SU-DHL-6 (cell line): ENCODE measurements around the gene FAM53A.

Experiments used
- H2AFZ ChIP-seq: fragments of 200-600 bp; sonication (generic); 2 replicates; pipeline ENCODE4 v1.6.1; 2014; ENCODE audit warnings: low read depth, mild to moderate bottlenecking, moderate library complexity, mixed read lengths, antibody characterized with exemption, low read length; ENCODE audit not compliant: severe bottlenecking
- H3F3A ChIP-seq: fragments of 200-600 bp; shearing (Covaris generic); 2 replicates; pipeline ENCODE4 v1.6.0; 2016; ENCODE audit warnings: antibody characterized with exemption, mild to moderate bottlenecking; ENCODE audit not compliant: insufficient read depth
- H3K27ac ChIP-seq: fragments of 200-600 bp; sonication (generic); 2 replicates; pipeline ENCODE4 v1.5.1; 2016; ENCODE audit warnings: low read depth, mild to moderate bottlenecking, low read length, moderate library complexity, mixed read lengths
- H3K27me3 ChIP-seq: fragments of 200-600 bp; sonication (generic), shearing (Covaris generic); 2 replicates; pipeline ENCODE4 v1.6.0; 2014; ENCODE audit warnings: mild to moderate bottlenecking, low read length
- H3K36me3 ChIP-seq: fragments of 200-600 bp; sonication (generic); 2 replicates; pipeline ENCODE4 v1.6.1; 2014; ENCODE audit warnings: mild to moderate bottlenecking, low read length, mixed read lengths
- H3K4me2 ChIP-seq: fragments of 300-600, 200-600 bp; shearing (Covaris generic), sonication (generic); 2 replicates; pipeline ENCODE4 v1.6.0; 2014; ENCODE audit warnings: low read length, low read depth, mild to moderate bottlenecking; ENCODE audit not compliant: poor library complexity, severe bottlenecking
- H3K4me3 ChIP-seq: fragments of 200-600 bp; sonication (generic); 2 replicates; pipeline ENCODE4 v1.5.1; 2014; ENCODE audit warnings: antibody characterized with exemption, low read length, mild to moderate bottlenecking, mixed read lengths; ENCODE audit not compliant: insufficient read depth, poor library complexity, severe bottlenecking
- H3K79me2 ChIP-seq: fragments of 200-600 bp; sonication (generic); 2 replicates; pipeline ENCODE4 v1.6.1; 2014; ENCODE audit warnings: mild to moderate bottlenecking, low read length, moderate library complexity; ENCODE audit not compliant: insufficient read depth
- H3K9ac ChIP-seq: fragments of 200-600 bp; sonication (generic); 2 replicates; pipeline ENCODE4 v1.7.0; 2014; ENCODE audit warnings: mild to moderate bottlenecking, low read length
- H3K9me2 ChIP-seq: fragments of 200-600 bp; sonication (generic); replicated peaks from 2 replicates; pipeline ENCODE4 v1.6.1; 2014; ENCODE audit warnings: low read length; ENCODE audit not compliant: insufficient read depth
- H3K9me3 ChIP-seq: fragments of 200-600 bp; sonication (generic); 2 replicates; pipeline ENCODE4 v1.6.1; 2014; ENCODE audit warnings: low read length, mixed read lengths; ENCODE audit not compliant: insufficient read depth
- H4K20me1 ChIP-seq: fragments of 200-600 bp; sonication (generic); 2 replicates; pipeline ENCODE4 v1.6.1; 2014; ENCODE audit warnings: low read depth, mild to moderate bottlenecking, antibody characterized with exemption, low read length, moderate library complexity, mixed read lengths
- EZH2phosphoT487 ChIP-seq: fragments of 200-600 bp; sonication (generic), shearing (Covaris generic); conservative IDR thresholded peaks from 2 replicates; pipeline ENCODE4 v1.6.1; 2018; ENCODE audit warnings: mild to moderate bottlenecking, antibody characterized with exemption, low read length, moderate library complexity, mixed read lengths
- TF ChIP-seq, protein P1 (sequence below): fragments of 200-600 bp; sonication (generic); IDR thresholded peaks from one replicate; pipeline ENCODE4 v1.5.1; 2017; ENCODE audit warnings: antibody characterized with exemption, mild to moderate bottlenecking, low read length, moderate library complexity; ENCODE audit not compliant: insufficient read depth, poor library complexity, severe bottlenecking

FAM53A gene

DNA sequence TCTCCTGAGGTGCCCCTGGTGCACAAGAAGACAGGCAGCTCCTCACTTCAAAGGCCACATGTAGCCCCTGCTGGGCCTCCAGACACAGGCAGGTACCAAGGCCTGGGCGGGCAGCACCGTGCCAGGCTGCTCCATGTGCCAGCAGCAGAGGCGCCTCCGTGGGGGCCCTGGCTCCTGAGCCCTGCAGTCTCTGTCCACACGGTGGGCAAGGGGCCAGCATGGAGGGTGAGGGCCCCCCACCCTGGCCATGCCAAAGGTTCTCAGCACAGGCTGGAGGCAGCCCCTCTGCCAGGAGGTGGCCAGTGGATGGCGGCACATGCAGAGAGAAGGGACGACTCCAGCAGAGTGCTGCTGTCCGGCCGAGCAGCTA is 72.6 kb downstream of the FAM53A start:
- Histone ChIP-seq H3K36me3 (no peaks in the 10 kb centered on the region), H3K27me3 (no peaks in the 10 kb centered on the region), H2AFZ (no peak overlapping the region), H3K9me2 (no peaks in the 10 kb centered on the region), H3K4me3 (no peak overlapping the region), H3F3A (no peaks in the 10 kb centered on the region), H3K4me2 (no peak overlapping the region), H4K20me1 (no peaks in the 10 kb centered on the region), H3K79me2 (no peaks in the 10 kb centered on the region), H3K27ac (no peak overlapping the region), H3K9me3 (no peaks in the 10 kb centered on the region), H3K9ac (no peak overlapping the region)
- TF ChIP-seq, protein P1, sequence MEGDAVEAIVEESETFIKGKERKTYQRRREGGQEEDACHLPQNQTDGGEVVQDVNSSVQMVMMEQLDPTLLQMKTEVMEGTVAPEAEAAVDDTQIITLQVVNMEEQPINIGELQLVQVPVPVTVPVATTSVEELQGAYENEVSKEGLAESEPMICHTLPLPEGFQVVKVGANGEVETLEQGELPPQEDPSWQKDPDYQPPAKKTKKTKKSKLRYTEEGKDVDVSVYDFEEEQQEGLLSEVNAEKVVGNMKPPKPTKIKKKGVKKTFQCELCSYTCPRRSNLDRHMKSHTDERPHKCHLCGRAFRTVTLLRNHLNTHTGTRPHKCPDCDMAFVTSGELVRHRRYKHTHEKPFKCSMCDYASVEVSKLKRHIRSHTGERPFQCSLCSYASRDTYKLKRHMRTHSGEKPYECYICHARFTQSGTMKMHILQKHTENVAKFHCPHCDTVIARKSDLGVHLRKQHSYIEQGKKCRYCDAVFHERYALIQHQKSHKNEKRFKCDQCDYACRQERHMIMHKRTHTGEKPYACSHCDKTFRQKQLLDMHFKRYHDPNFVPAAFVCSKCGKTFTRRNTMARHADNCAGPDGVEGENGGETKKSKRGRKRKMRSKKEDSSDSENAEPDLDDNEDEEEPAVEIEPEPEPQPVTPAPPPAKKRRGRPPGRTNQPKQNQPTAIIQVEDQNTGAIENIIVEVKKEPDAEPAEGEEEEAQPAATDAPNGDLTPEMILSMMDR = no peak
- no peak for TF ChIP-seq EZH2phosphoT487

DNA sequence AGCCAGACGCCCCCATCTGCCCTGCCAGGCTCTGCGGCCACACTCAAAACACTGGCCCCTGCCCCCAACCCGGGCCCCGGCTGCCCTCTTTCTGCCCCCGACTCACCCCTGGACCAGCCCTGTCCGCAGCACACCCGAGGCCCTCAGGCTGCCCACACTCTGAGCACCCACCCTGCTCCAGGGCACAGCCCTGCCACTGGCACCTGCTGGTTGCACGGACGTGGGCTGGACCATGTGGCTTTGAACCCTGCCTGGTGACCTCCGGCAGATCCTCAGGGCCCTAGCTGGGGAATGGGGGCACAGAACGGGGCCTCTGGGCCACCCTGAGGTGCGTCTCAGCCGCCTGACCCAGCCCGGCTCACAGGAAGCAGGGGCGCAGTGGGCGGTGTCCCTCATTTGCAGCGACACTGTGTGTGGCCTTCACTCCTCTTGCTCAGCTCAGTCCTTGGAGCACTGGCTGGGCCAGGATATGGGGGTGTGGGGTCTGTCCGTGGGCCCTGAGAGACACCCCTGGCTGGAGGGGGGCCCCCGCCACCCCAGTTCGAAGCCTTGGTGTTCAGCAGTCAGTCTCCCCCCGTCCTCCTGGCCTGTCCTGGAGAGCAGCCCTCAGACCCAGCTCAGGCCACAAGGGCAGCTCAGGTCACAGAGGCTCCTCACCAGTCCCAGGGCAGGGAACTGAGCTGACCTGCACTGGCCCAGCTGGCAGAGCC is 73.2 kb downstream of the FAM53A start:
- H3F3A ChIP-seq = no peaks in the 10 kb centered on the region
- no peak for TF ChIP-seq EZH2phosphoT487
- TF ChIP-seq, protein P1 = no peak
- no peaks in the 10 kb centered on the region for H3K27me3 ChIP-seq
- no peak overlapping the region for H2AFZ ChIP-seq
- H3K9ac ChIP-seq = no peak overlapping the region
- no peaks in the 10 kb centered on the region for H3K79me2 ChIP-seq
- H3K9me3 ChIP-seq = no peaks in the 10 kb centered on the region
- H3K4me2 ChIP-seq = no peak overlapping the region
- no peaks in the 10 kb centered on the region for H3K9me2 ChIP-seq
- H3K36me3 ChIP-seq = no peaks in the 10 kb centered on the region
- H4K20me1 ChIP-seq = no peaks in the 10 kb centered on the region
- no peak overlapping the region for H3K27ac ChIP-seq
- no peak overlapping the region for H3K4me3 ChIP-seq

DNA sequence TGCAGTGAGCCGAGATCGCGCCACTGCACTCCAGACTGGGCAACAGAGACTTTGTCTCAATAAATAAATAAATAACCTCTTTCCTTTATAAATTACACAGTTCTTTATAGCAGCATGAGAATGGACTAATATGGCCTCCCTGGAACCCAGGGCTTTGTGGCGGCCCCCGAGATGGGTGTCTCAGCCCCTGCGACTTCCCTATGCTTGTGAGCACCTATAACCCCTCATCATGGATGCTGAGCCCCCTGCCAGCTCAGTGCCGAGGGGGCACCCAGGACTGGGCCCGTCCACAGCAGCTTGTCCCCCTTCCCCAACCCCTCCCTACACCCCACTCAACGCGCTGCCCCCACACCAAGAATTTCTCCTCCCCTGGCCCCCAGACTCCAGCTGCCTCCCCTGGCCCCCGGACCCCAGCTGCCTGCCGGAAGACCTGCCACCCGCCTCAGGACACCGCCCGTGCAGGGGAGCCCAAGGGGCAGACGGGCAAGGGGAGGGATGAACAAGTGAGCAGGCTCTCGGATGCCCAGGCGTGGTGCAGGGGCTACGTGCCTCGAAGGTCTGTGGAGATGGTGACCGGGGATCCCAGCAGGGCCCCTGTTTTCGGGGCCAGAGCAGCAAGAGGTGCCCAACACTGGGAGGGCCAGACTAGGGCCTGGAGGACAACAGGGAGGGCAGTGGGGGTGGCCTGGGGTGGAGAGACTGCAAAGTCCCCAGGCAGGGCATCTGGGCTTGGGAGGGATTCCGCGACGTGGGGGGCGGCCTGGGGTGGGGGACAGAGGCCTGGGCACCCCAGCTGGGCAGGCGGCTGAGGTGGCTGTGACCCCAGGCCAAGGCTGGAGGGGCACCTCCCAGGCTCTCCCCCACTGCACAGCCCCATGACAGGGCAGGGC is 74.0 kb downstream of the FAM53A start:
- Histone ChIP-seq H3K79me2 (no peaks in the 10 kb centered on the region), H3F3A (no peaks in the 10 kb centered on the region), H3K27me3 (no peaks in the 10 kb centered on the region), H3K27ac (no peak overlapping the region), H3K9me3 (no peaks in the 10 kb centered on the region), H2AFZ (no peak overlapping the region), H3K9ac (no peak overlapping the region), H3K36me3 (no peaks in the 10 kb centered on the region), H3K4me2 (no peak overlapping the region), H4K20me1 (no peaks in the 10 kb centered on the region), H3K9me2 (no peaks in the 10 kb centered on the region), H3K4me3 (no peak overlapping the region)
- TF ChIP-seq EZH2phosphoT487 = no peak
- TF ChIP-seq, protein P1 = no peak
